22Rv1 (cell line): ENCODE results near the gene SEC14L5.

ENCODE experiments used
- ZFX ChIP-seq: fragments of 450-650 bp; IDR thresholded peaks from 2 replicates; pipeline ENCODE4 v1.6.1; 2017; ENCODE audit warnings: antibody characterized with exemption, borderline replicate concordance
- TF ChIP-seq, protein P1 (sequence below): fragments of 450-650 bp; IDR thresholded peaks from 2 replicates; pipeline ENCODE4 v1.5.1; 2017; ENCODE audit warnings: mild to moderate bottlenecking

DNA sequence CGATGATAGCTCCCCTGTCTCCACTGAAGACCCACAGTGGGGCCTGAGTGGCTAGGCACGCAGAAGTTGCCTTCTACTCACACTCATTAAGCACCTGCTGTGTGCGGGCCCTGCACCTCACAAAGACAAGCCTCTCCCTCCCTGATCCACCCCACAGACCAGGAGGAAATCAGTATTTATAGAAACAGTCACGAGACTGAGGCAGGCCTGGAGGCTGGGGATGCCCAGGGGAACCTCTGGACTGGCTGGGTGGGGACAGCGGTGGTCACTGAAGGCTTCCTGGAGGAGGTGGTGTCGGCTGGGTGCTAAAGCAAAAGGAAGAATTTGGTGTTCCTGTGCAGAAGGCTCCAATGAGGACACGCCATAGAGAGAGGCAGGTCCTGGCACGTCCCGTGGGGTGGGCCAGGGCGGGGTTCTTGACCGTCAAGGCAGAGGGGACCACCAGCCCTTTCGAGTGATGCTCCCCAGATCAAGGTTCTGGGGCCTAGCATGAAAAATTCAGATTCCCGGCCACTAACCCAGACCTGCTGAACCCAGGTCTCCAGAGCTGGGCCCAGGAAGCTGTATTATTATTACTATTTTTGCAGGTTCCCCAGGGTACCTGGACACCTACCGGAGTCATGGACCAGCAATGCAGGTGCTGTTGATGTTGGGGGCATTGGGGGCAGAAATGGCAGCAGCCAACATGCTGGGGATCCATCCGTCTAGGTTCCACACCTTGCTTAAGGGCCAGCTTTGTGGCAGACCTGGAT is 44.2 kb upstream of the SEC14L5 start:
- TF ChIP-seq, protein P1, sequence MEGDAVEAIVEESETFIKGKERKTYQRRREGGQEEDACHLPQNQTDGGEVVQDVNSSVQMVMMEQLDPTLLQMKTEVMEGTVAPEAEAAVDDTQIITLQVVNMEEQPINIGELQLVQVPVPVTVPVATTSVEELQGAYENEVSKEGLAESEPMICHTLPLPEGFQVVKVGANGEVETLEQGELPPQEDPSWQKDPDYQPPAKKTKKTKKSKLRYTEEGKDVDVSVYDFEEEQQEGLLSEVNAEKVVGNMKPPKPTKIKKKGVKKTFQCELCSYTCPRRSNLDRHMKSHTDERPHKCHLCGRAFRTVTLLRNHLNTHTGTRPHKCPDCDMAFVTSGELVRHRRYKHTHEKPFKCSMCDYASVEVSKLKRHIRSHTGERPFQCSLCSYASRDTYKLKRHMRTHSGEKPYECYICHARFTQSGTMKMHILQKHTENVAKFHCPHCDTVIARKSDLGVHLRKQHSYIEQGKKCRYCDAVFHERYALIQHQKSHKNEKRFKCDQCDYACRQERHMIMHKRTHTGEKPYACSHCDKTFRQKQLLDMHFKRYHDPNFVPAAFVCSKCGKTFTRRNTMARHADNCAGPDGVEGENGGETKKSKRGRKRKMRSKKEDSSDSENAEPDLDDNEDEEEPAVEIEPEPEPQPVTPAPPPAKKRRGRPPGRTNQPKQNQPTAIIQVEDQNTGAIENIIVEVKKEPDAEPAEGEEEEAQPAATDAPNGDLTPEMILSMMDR, result no peak
- no peak for TF ChIP-seq ZFX
